GM21423 (cell line): ENCODE measurements around the gene NHLH1.

Experiments used
- ATAC-seq: cut with Tn5 transposase; IDR thresholded peaks from one replicate; pipeline ENCODE4 v1.9.1; 2021; ENCODE audit warnings: mild to moderate bottlenecking, moderate library complexity; ENCODE audit not compliant: unreplicated experiment

The NHLH1 gene

DNA sequence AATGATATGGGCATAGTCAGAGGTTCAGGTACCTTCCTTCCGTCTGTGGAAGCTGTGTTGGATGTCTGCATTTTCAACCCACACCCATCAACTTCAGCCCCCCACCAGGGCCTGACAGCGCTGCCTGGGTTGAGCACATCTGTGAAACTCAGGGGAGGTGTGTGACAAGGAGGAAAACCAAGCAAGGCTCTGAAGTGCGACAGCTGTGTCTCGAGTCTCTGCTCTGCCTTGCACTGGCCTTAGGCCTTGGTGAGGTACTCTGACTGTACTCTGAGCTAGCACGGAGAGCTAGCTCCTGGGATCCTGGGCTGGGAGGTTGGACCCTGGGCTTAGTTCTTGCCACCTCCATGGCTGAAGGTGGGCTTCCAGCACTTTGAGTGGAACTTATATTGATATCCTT, 42.6 kb downstream of the NHLH1 start:
- no peak for ATAC-seq

DNA sequence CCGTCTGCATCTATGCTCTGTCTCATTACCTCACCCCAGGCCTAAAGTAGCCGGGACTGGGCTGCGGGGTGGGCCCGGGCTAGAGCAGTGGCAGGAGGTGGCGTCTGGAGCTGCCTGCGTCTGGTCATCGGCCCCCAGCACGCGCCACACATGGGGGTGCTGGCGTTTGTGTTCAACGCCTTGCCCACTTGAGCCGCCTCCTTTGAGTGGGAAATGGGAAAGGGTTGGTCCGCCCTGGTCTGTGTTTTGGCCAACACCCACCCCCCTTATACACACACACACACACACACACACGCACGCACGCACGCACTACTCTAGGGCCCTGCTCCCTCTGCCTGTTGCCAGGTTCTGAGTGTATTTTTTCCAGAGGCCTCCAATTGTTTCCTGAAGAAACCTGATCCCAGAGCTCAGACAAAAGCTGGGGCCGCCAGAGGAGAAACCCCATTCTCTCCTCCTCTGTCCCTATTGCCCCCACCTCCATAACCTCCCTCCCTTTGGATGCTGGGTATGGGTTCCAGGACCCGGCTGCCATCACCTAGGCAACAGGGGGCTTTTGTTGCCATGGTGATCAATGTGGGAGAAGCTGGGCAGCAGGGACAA, 43.6 kb downstream of the NHLH1 start:
- no peak for ATAC-seq

DNA sequence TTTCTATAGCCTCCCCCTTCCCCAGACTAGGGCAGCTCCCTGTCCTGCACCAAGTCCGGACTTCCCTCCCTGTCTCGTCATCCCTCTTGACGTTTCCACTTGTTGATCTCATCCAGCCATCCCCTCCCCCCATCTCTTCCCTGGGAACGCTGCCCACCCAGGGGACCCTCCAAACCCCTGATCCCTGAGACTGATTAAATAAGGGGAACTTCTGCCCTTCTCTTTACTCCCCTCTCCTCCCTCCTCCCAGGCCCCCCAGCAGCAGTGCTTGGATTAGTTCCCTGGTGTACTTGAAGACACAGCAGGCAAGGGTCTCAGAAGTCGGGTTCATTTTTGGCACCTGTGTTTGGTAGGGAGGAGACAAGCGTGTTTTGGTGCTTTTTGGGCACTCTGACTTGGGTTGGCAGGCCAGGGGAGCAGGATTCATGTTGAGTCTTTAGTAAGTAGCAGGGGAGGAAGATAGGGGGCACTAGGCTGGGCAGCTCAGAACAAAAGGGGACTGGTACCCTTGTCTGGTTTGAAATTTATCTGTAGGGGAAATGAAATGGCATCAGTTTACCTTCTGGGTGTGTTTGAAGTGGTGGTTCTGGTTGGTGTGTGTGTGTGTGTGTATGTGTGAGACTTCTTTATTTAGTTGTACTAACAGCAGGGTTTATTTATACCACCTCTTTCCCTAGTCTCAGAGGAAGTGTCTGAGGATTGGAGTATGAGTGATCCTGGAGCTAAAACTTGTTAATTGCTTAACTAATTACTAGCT, 44.6 kb downstream of the NHLH1 start:
- no peak for ATAC-seq

DNA sequence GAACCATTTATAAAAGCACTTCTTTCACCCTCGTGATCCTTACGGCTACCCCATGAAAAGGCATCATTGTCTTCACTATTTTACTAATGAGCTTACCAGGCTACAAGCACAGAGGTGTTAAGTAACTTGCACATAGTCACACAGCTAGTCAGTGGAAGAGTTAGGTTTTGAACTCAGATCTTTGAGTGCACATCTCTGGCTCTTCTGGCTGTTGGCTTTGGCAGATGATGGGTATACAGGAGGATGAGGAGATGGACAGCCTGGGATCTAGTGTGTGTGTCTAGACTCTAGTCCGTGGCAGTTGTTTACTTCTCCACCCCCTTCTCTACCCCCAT, 45.1 kb downstream of the NHLH1 start:
- no peak for ATAC-seq

DNA sequence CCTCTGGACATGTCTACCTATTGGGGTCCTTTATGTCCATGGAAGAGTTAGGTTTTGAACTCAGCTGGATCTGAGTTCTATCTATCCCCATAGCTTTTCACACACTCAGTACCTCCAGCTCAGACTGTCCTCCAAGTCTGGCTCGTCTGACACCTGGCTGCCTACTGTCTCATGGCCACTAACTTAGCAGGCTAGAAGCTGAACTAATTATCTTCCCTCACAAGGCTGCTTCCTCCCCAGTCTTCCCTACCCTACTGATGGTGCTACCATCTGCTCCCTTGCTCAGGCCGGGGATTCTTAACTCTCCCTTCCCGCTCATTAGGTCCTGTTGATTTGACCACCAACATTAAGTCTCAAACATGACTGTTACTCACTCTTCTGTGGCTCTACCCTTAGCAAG, 46.8 kb downstream of the NHLH1 start:
- no peak for ATAC-seq

DNA sequence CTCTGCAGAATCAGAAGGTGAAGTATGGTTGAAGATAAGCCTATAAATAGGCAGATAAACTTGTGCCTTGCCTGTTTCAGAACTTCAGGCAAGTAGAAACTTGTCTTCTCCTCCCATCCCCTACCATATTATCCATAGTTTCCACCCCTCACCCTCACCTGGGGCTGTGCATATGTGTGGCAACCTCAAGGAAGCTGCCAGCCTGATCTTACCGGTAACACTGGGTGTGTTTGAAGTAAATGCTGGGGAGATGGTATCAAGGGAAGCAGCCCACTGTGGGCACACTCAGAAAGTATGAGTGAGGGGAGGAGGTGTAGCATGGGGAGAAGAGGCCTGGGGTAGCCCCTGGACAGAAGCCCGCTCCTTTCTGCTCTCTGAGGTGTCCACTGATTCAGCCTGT, 48.0 kb downstream of the NHLH1 start:
- ATAC-seq: no peak

DNA sequence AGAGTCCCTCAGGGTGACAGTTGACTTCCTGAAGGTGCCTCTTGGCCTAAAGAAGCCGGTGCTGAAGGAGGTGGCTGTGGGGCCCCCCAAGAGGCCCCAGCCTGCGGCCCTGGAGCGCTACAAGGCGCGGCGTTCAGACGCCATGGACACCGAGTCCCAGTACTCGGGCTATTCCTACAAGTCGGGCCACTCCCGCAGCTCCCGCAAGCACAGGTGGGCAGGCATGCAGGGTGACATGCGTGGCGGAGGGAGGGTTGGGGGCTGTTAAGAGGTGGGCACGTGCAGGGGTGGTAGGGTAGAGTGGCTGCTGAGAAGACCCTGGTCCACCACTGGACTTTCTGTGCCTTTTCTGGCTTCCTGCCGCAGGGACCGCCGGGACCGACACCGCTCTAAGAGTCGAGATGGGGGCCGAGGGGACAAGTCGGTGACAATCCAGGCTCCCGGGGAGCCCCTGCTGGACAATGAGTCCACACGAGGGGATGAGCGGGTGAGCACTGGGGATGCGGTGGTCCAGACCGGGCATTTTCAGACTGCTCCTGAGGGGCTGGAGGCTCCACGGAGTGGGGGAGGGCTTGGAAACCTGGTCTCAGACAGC, 48.9 kb downstream of the NHLH1 start:
- ATAC-seq: no peak

DNA sequence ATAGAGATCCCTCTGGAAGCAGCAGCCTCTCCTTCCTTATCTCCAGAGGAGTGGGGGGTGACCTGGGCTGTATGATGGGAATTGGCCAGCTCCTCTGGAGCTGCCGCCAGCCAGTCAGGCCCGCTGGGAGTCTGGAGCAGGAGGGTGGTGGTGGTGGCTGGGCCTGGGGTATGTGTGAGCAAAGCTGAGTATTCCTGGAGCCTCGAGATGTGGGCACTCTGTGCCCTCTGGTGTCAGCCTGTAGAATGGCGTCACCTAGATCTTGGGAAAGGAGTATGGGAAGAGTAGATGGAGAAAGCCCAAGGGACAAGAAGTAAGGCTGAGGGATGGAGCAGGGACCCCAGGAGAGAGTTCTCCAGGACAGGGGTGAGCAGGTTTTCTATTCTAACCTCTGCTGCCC, 49.5 kb downstream of the NHLH1 start:
- no peak for ATAC-seq

DNA sequence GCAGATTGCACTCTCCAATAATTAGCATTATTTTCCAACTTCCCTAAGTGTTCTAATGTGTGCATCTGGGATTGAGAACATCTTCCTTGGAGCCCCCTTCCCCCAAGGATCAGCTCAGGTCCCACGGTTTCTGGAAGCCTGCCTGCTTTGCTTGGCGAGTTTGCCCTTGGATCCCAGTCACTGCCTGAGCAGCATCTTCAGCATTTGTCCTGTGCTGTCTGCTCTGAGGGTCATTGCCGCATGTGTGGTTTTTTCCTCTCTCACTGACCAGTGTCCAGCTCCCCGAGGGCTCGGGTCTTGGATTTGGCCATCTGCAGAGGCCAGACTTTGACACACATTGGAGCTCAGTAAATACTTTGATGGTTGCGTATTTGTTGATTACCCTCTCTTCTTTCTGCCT, 51.6 kb downstream of the NHLH1 start:
- no peak for ATAC-seq

DNA sequence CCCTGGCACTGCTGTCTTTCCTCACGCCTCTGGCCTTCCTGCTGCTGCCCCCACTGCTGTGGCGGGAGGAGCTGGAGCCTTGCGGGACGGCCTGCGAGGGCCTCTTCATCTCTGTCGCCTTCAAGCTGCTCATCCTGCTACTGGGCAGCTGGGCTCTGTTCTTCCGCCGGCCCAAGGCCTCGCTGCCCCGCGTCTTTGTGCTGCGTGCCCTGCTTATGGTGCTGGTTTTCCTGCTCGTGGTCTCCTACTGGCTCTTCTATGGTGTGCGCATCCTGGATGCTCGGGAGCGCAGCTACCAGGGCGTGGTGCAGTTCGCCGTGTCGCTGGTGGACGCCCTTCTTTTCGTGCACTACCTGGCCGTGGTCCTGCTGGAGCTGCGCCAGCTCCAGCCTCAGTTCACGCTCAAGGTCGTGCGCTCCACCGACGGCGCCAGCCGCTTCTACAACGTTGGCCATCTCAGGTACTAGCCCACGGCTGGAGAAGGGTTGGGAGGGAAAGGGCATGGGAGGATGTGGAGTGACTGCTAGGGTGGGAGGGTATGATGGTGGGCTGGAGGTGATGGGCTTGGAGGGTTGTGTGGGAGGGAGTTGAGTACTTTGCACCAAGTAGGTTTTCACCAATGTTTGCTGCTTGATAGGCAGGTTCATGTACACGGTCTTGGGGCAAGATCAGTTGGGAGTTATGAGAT, 52.4 kb downstream of the NHLH1 start:
- no peak for ATAC-seq

DNA sequence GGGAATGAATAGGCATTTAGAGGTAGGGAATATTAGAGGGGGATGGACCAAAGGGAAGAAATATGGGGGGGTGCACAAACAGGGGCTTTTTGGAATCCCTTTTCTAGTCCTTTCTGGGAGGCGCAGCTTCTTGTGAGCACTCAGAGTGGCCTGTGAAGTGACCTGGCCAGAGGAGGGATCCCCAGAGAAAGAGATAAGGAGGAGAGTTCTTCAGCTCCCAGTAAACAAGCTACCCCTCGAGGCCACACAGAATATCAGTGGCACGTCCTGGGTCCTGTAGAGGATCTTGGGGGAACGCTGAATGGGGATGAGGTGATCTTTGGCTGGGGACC, 52.9 kb downstream of the NHLH1 start:
- no peak for ATAC-seq

DNA sequence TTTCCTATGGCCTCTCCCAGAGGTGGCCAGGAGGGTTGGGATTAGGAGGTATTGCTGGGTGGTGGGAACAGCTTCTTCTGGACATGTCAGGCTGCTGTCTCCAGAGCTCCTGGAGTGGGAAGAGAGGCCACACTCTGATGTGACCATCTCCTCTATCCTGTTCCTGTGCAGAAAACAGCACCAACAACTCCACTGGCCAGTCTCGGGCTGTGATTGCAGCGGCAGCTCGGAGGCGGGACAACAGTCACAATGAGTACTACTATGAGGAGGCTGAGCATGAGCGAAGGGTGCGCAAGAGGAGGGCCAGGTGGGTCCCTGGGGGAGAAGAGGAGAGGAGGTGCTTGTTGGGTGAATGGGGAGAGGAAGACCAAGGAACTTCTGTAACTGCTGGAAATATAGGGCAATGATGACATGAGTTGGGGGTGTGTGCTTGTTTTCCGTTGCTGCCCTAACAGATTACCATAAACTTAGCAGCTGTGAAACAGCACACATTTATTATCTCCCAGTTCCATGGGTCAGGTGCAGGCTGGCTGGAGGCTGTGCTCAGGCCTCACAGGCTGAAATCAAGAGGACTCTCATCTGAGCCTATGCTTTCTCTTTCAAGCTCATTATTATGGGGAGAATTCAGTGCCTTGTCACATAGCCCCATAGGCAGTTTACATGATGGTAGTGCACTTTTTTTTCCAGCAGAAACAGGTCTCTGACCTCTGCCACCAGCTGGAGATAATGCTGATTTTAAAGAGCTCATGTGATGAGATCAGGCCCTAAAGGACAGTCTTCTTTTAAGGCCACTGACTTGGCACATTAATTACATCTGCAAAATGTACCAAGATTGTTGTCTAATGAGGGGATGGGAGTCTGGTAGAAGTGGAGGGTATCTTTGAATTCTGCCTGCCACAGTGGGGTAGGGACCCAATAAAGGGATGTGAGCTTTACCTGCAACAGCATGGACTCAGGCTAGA, 54.3 kb downstream of the NHLH1 start:
- ATAC-seq: no peak

DNA sequence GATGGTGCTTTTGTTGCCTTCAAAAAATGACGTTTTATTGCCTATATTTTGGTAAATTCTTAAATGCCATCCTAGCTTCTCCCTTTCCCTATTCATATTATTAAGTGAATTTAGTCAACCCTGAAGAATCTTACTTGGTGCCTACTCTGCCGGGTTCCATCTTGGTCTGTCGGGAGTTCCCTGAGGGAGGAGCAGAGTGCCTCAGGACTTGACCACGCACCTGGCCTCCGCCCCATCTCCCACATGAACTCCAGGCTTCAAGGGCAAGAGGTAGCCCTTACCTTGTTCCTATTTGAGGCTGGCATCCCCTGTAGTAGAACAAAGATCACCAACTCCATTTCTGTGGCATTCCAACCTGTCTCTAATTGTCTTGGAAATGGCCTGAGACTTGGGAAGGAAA, 55.0 kb downstream of the NHLH1 start:
- ATAC-seq: no peak
